Neuronal stem cell (in vitro differentiated cells): ENCODE data around the gene PLXNB1.

Experiments used
- DNase-seq: peaks from one replicate; pipeline ENCODE4 v3.0.0-alpha.2; 2013; ENCODE audit warnings: low spot score
- H2AFZ ChIP-seq: one replicate; pipeline ENCODE4 v1.6.1; 2013; ENCODE audit warnings: mild to moderate bottlenecking, low read length, inconsistent platforms
- H2AK5ac ChIP-seq: 2 replicates; pipeline ENCODE4 v1.6.1; 2013; ENCODE audit warnings: low read depth, mild to moderate bottlenecking, inconsistent platforms, low read length, moderate library complexity, mixed read lengths
- H2BK120ac ChIP-seq: 2 replicates; pipeline ENCODE4 v1.6.1; 2013; ENCODE audit warnings: low read depth, mild to moderate bottlenecking, inconsistent platforms, low read length, moderate library complexity, mixed read lengths
- H2BK12ac ChIP-seq: one replicate; pipeline ENCODE4 v1.6.1; 2013; ENCODE audit warnings: low read length, inconsistent platforms
- H2BK15ac ChIP-seq: 2 replicates; pipeline ENCODE4 v1.6.1; 2013; ENCODE audit warnings: mild to moderate bottlenecking, low read length, inconsistent platforms, mixed read lengths
- H2BK5ac ChIP-seq: one replicate; pipeline ENCODE4 v1.6.1; 2013; ENCODE audit warnings: inconsistent platforms, mild to moderate bottlenecking, low read length, moderate library complexity
- H3K14ac ChIP-seq: one replicate; pipeline ENCODE4 v1.6.1; 2013; ENCODE audit warnings: low read length, inconsistent platforms
- H3K18ac ChIP-seq: 2 replicates; pipeline ENCODE4 v1.6.1; 2013; ENCODE audit warnings: low read length, inconsistent platforms
- H3K23ac ChIP-seq: 2 replicates; pipeline ENCODE4 v1.6.1; 2013; ENCODE audit warnings: low read depth, mild to moderate bottlenecking, mixed read lengths, low read length, inconsistent platforms; ENCODE audit not compliant: poor library complexity
- H3K27ac ChIP-seq: replicated peaks from 3 replicates; pipeline ENCODE4 v1.5.1; 2013; ENCODE audit warnings: low read length, inconsistent platforms
- H3K27me3 ChIP-seq, 3 experiments: 2 replicates each; pipeline ENCODE4 v1.6.1; 2013; ENCODE audit warnings: low read length in 3 of 3, mild to moderate bottlenecking in 2 of 3, inconsistent platforms in 1 of 3, low read depth in 1 of 3, mixed read lengths in 1 of 3, moderate library complexity in 1 of 3; ENCODE audit not compliant: control insufficient read depth in 3 of 3, insufficient read depth in 3 of 3
- H3K36me3 ChIP-seq, 2 donors: replicated peaks in 1 of 2; 2 replicates each; pipeline ENCODE4 v1.6.1; 2013; ENCODE audit warnings: low read length in 2 of 2; ENCODE audit not compliant: control insufficient read depth in 2 of 2, insufficient read depth in 2 of 2
- H3K4ac ChIP-seq: 2 replicates; pipeline ENCODE4 v1.6.1; 2013; ENCODE audit warnings: inconsistent platforms, mild to moderate bottlenecking, low read length, moderate library complexity
- H3K4me1 ChIP-seq, 2 donors: 1 replicate in 1 of 2; 2 replicates in 1 of 2; pipeline ENCODE4 v1.6.1; 2013; ENCODE audit warnings: low read length in 2 of 2, low read depth in 1 of 2; ENCODE audit not compliant: control insufficient read depth in 2 of 2, insufficient read depth in 1 of 2
- H3K4me2 ChIP-seq: one replicate; pipeline ENCODE4 v1.6.1; 2013; ENCODE audit warnings: mild to moderate bottlenecking, low read length, inconsistent platforms; ENCODE audit not compliant: insufficient read depth, poor library complexity, severe bottlenecking
- H3K4me3 ChIP-seq, 2 donors: 2 replicates each; pipeline ENCODE4 v1.5.1; 2013; ENCODE audit warnings: low read length in 2 of 2, mild to moderate bottlenecking in 2 of 2, inconsistent platforms in 1 of 2, moderate library complexity in 1 of 2
- H3K79me1 ChIP-seq: one replicate; pipeline ENCODE4 v1.6.1; 2013; ENCODE audit warnings: low read depth, mild to moderate bottlenecking, inconsistent platforms, low read length, moderate library complexity
- H3K9ac ChIP-seq: one replicate; pipeline ENCODE4 v1.6.1; 2013; ENCODE audit warnings: mild to moderate bottlenecking, low read depth, low read length, inconsistent platforms; ENCODE audit not compliant: poor library complexity
- H3K9me3 ChIP-seq, 2 donors: replicated peaks in 1 of 2; 2 replicates each; pipeline versions ENCODE3 to v1.6.1; 2013; ENCODE audit warnings: low read length in 2 of 2, mild to moderate bottlenecking in 2 of 2, inconsistent platforms in 1 of 2, low read depth in 1 of 2, mixed read lengths in 1 of 2, moderate library complexity in 1 of 2; ENCODE audit not compliant: control insufficient read depth in 2 of 2, insufficient read depth in 1 of 2
- H4K8ac ChIP-seq: one replicate; pipeline ENCODE4 v1.6.1; 2013; ENCODE audit warnings: low read depth, mild to moderate bottlenecking, inconsistent platforms, low read length, moderate library complexity
- H4K91ac ChIP-seq: one replicate; pipeline ENCODE4 v1.6.1; 2013; ENCODE audit warnings: low read length, low read depth, mild to moderate bottlenecking, inconsistent platforms; ENCODE audit not compliant: poor library complexity
- WGBS, 2 donors: extraction: QIAGEN DNeasy Blood & Tissue Kit; methylation state at CpG; one replicate each; pipeline ENCODE4 v1.1.7; 2013; ENCODE audit warnings: missing lambda C conversion rate in 2 of 2, mixed read lengths in 1 of 2; ENCODE audit not compliant: insufficient read length in 2 of 2, insufficient replicate concordance in 1 of 2; ENCODE audit errors: extremely low coverage in 2 of 2; 5-methylcytosine and 5-hydroxymethylcytosine counted together

The PLXNB1 gene

DNA sequence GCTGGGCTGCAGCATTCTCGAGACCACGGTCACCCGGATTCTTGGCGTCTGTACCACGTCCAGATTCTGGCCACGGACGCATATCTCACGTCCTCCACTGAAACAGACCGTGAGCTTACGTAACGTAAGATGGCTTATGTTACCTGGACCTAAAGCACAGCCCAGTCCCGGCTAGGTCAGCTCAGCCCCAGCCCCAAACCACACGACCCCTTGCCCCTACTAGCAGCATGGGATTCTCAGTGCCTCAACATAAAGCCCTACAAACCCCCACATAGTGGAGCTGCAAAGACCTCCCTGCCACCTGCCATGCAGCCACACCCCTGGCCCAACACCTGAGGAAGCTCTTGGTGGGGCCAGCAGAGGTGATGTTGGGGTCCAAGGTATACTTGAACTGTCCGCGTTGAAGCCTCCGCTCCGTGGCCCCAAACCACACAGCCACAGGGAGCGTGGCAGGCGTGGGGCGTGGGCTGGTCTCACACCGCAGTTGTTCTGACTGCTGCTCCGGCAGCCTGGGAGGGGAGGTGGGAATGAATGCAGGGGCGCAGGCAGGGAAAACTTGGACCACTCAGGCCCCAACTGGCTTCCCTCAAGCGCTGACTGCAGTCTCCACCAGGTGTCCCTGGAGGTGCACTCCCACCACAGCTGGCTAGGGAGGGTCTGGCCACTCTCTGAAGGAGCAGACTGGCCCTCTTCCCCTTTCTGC lies 14.5 kb downstream of the PLXNB1 start:
- Histone ChIP-seq H2BK5ac (peak overlapping the region; percentile 39), H3K9me3 (no peaks in the 10 kb centered on the region), H3K14ac (no peak overlapping the region), H2AFZ (no peak overlapping the region), H3K36me3 (peaks cover 97 to 99% of the 10 kb centered on the region in 2 donors), H3K27ac (no peak overlapping the region), H3K27me3 (no peaks in the 10 kb centered on the region), H2BK12ac (no peak overlapping the region), H4K91ac (no peak overlapping the region), H3K4me1 (no peaks in the 10 kb centered on the region), H3K4me2 (no peak overlapping the region), H3K18ac (no peak overlapping the region), H3K4ac (no peak overlapping the region), H4K8ac (peak overlapping the region; percentile 65), H2BK15ac (no peak overlapping the region), H3K23ac (peak overlapping the region; percentile 89), H2AK5ac (no peak overlapping the region), H3K79me1 (peaks cover 32% of the 10 kb centered on the region), H3K9ac (no peak overlapping the region), H3K4me3 (peak overlapping the region in 1 of 2 donors; percentile 5), H2BK120ac (no peak overlapping the region)
- no CpG with 5 or more reads among the region's 24 CpGs for WGBS, 2 donors
- DNase-seq: no peak

DNA sequence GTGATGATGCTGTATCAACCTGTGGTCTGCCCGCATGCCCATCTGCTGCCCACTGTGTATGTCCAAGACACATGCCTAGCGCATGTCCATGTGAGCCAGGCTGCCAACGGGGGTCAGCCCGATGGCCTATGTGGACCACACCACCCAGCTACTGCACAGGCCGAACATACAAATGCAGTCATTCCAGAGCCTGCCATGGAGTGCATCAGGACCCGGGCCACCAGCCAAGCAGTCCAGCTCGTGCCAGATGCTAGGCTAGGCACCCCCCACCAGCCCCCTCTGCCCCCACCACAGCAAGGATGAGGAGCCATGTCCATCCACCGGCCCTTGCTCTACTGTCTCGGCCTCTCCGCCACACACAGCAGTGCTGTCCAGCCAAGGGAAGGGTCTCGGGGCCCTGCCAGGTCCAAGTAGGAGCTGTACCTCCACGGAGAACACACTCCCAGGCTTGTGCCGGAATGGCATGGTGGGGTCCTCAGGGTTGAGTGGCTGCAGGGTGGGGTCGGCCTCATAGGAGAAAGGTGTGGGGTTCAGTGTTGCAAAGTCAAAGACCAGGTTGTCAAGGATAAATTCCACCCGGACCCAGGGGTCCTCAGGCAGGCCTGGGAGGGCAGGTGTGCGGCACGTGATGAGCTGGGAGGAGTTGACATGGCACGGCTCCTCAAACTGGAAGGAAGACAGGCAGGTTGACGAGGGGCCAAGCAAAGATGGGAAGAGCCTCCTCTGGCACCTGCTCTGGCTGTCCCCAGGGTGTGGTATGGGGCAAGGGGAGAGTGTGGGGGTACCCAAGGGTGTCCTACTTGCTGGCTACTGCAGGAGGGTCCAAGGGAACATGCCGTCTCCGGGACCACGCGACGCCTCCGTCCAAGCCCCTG lies 15.3 kb downstream of the PLXNB1 start:
- DNase-seq: no peak
- Histone ChIP-seq H3K4me2 (no peak overlapping the region), H3K9ac (peak overlapping the region; percentile 61), H2BK120ac (no peak overlapping the region), H2AFZ (no peak overlapping the region), H4K91ac (no peak overlapping the region), H3K27me3 (no peaks in the 10 kb centered on the region), H2BK5ac (peak overlapping the region; percentile 39), H3K4me1 (no peaks in the 10 kb centered on the region), H4K8ac (peak overlapping the region; percentile 65), H3K18ac (no peak overlapping the region), H3K36me3 (peaks cover 97 to 100% of the 10 kb centered on the region in 2 donors), H3K4ac (no peak overlapping the region), H3K79me1 (peaks cover 30% of the 10 kb centered on the region), H3K14ac (no peak overlapping the region), H2BK15ac (no peak overlapping the region), H3K23ac (peak overlapping the region; percentile 89), H2AK5ac (no peak overlapping the region), H3K9me3 (no peaks in the 10 kb centered on the region), H3K4me3 (peak overlapping the region in 1 of 2 donors; percentile 45), H2BK12ac (no peak overlapping the region), H3K27ac (no peak overlapping the region)
- no CpG with 5 or more reads among the region's 25 CpGs for WGBS, 2 donors

DNA sequence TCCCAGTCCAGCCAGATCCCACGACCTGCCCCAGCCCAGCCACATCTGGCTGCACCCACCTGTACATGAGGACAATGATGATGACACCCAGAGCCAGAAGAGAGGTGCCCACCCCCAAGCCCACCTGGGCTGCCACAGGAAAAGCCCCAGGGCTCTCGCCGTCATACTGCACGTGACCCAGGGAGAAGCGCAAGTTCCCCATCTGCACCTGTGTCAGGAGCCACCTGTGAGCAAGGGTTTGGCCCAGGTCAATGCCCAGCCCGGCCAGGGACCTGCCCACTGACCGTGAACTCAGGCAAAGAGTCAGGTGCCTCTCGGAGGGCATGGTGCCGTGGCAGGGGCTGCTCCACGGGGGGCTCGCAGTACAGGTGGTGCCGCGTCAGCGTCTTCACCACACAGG lies 16.3 kb downstream of the PLXNB1 start:
- Histone ChIP-seq H3K36me3 (peaks cover 96 to 100% of the 10 kb centered on the region in 2 donors), H3K9me3 (no peaks in the 10 kb centered on the region), H3K23ac (peak overlapping the region; percentile 4), H2BK15ac (no peak overlapping the region), H3K4ac (no peak overlapping the region), H3K27ac (no peak overlapping the region), H4K8ac (no peak overlapping the region), H3K14ac (no peak overlapping the region), H3K4me1 (no peaks in the 10 kb centered on the region), H2BK5ac (no peak overlapping the region), H2BK12ac (no peak overlapping the region), H2AK5ac (no peak overlapping the region), H3K9ac (no peak overlapping the region), H3K27me3 (no peaks in the 10 kb centered on the region), H4K91ac (no peak overlapping the region), H3K4me2 (no peak overlapping the region), H3K4me3 (no peak overlapping the region), H2AFZ (no peak overlapping the region), H3K18ac (no peak overlapping the region), H3K79me1 (peaks cover 24% of the 10 kb centered on the region), H2BK120ac (no peak overlapping the region)
- no CpG with 5 or more reads among the region's 14 CpGs for WGBS, 2 donors
- no peak for DNase-seq

DNA sequence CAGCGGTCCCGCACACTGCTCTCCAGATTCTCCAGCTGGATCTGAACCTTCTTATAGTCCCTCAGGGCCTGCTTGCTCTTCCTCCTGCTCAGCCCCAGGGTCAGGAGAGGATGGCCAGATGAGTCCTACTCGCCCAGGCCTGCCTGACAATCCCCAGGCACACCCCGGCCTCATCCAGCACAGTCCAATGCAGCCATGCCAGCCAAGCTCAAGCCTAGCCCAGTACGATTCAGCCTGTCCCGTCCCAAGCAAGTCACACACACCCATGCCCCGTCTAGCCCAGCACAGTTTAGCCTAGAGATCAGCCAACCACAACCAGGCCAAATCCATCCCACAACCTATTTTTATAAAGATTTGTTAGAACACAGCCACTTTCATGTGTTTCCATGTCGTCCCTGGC lies 16.8 kb downstream of the PLXNB1 start:
- H3K4me3 ChIP-seq: no peak overlapping the region
- no peak overlapping the region for H3K14ac ChIP-seq
- no peak overlapping the region for H3K18ac ChIP-seq
- H4K91ac ChIP-seq: no peak overlapping the region
- H2BK12ac ChIP-seq: no peak overlapping the region
- no CpG with 5 or more reads among the region's 8 CpGs for WGBS, 2 donors
- H3K27ac ChIP-seq: no peak overlapping the region
- H3K79me1 ChIP-seq: peaks cover 19% of the 10 kb centered on the region
- DNase-seq: no peak
- no peak overlapping the region for H3K4me2 ChIP-seq
- no peaks in the 10 kb centered on the region for H3K4me1 ChIP-seq
- no peak overlapping the region for H2BK15ac ChIP-seq
- no peaks in the 10 kb centered on the region for H3K27me3 ChIP-seq
- no peak overlapping the region for H4K8ac ChIP-seq
- H3K23ac ChIP-seq: peak overlapping the region; percentile 4
- no peak overlapping the region for H2AK5ac ChIP-seq
- H2AFZ ChIP-seq: no peak overlapping the region
- peaks cover 96 to 100% of the 10 kb centered on the region in 2 donors for H3K36me3 ChIP-seq
- no peak overlapping the region for H3K9ac ChIP-seq
- no peak overlapping the region for H2BK5ac ChIP-seq
- no peak overlapping the region for H3K4ac ChIP-seq
- H2BK120ac ChIP-seq: no peak overlapping the region
- no peaks in the 10 kb centered on the region for H3K9me3 ChIP-seq
